WTC11 (cell line): ENCODE data around the gene ZDHHC23. TPM values are rescaled to one million over a fixed set of nuclear protein-coding genes. Genes with fewer than 3 reads are reported as not detected.

Experiments
- ATAC-seq: fragments of 200-7000 bp; cut with Tn5 transposase; 2 replicates; pipeline ENCODE4 v1.10.0; 2021; ENCODE audit warnings: mild to moderate bottlenecking, moderate library complexity
- Bru-seq: library from RNA; stranded (reverse); fragments of 400-500 nt; gene quantifications from one replicate; lab custom pipeline; 2021; lab: Mats Ljungman, UMichigan
- CTCF ChIA-PET: fragments of 300-600 bp; sonication (Branson Sonifier 250); formaldehyde crosslinking; loops from one replicate; lab custom pipeline; 2021; ENCODE audit warnings: antibody characterized with exemption; lab: Charles Lee
- POLR2A ChIA-PET: fragments of 350-600 bp; sonication (Branson Sonifier 250); formaldehyde crosslinking; loops from one replicate; lab custom pipeline; 2021; ENCODE audit warnings: antibody characterized with exemption; lab: Charles Lee
- DNase-seq: peaks from one replicate; pipeline ENCODE4 v3.0.0; 2021; ENCODE audit warnings: low spot score
- H3K27ac Mint-ChIP-seq: 2 replicates; pipeline ENCODE4 v1.8.0; 2021; ENCODE audit warnings: mixed read lengths
- H3K27me3 Mint-ChIP-seq: 2 replicates; pipeline ENCODE4 v1.8.0; 2021; ENCODE audit warnings: low read depth, mild to moderate bottlenecking, moderate library complexity, mixed read lengths
- H3K36me3 Mint-ChIP-seq: 2 replicates; pipeline ENCODE4 v1.8.0; 2021; ENCODE audit warnings: mixed read lengths
- H3K4me1 Mint-ChIP-seq: 2 replicates; pipeline ENCODE4 v1.8.0; 2022; ENCODE audit warnings: mixed read lengths
- H3K4me3 Mint-ChIP-seq: 2 replicates; pipeline ENCODE4 v1.8.0; 2021; ENCODE audit warnings: mild to moderate bottlenecking, moderate library complexity, mixed read lengths
- H3K9me3 Mint-ChIP-seq: 2 replicates; pipeline ENCODE4 v1.8.0; 2021; ENCODE audit warnings: mixed read lengths
- ATF1 ChIP-seq: sonication (generic); formaldehyde crosslinking; IDR thresholded peaks from 2 replicates; pipeline ENCODE4 v1.8.1; 2023; ENCODE audit warnings: mild to moderate bottlenecking, moderate library complexity, missing genetic modification reagents
- CBFB ChIP-seq: sonication (generic); formaldehyde crosslinking; IDR thresholded peaks from 2 replicates; pipeline ENCODE4 v1.8.1; 2022; ENCODE audit warnings: mild to moderate bottlenecking, low read depth, missing genetic modification reagents
- CDX4 ChIP-seq: fragments of 250-450 bp; sonication (Bioruptor Pico); IDR thresholded peaks from 2 replicates; pipeline ENCODE4 v1.9.0; 2021; ENCODE audit warnings: moderate library complexity, mild to moderate bottlenecking, inconsistent platforms, borderline replicate concordance
- CREB1 ChIP-seq: sonication (generic); formaldehyde crosslinking; IDR thresholded peaks from 2 replicates; pipeline ENCODE4 v1.8.0; 2023; ENCODE audit warnings: mild to moderate bottlenecking, missing genetic modification reagents
- ESRRA ChIP-seq: sonication (generic); formaldehyde crosslinking; IDR thresholded peaks from 2 replicates; pipeline ENCODE4 v1.8.1; 2022; ENCODE audit warnings: mild to moderate bottlenecking, missing genetic modification reagents, borderline replicate concordance
- FOXK1 ChIP-seq: sonication (generic); formaldehyde crosslinking; IDR thresholded peaks from 2 replicates; pipeline ENCODE4 v1.8.0; 2022; ENCODE audit warnings: mild to moderate bottlenecking, moderate library complexity, missing genetic modification reagents
- FOXP1 ChIP-seq: sonication (generic); formaldehyde crosslinking; IDR thresholded peaks from 2 replicates; pipeline ENCODE4 v1.8.0; 2022; ENCODE audit warnings: missing genetic modification reagents, mild to moderate bottlenecking, moderate library complexity, borderline replicate concordance
- JAZF1 ChIP-seq: fragments of 250-450 bp; sonication (Bioruptor Pico); IDR thresholded peaks from 2 replicates; pipeline ENCODE4 v1.9.0; 2021; ENCODE audit warnings: moderate library complexity, mild to moderate bottlenecking, inconsistent platforms
- MXD4 ChIP-seq: fragments of 250-450 bp; sonication (Bioruptor Pico); IDR thresholded peaks from 2 replicates; pipeline ENCODE4 v1.8.0; 2021; ENCODE audit warnings: mild to moderate bottlenecking, moderate library complexity, borderline replicate concordance
- NFATC4 ChIP-seq: fragments of 250-450 bp; sonication (Bioruptor Pico); IDR thresholded peaks from 2 replicates; pipeline ENCODE4 v1.9.0; 2021; ENCODE audit warnings: mild to moderate bottlenecking
- SP1 ChIP-seq: sonication (generic); formaldehyde crosslinking; conservative IDR thresholded peaks from 2 replicates; pipeline ENCODE4 v1.8.1; 2022; ENCODE audit warnings: missing genetic modification reagents
- STAT6 ChIP-seq: sonication (generic); formaldehyde crosslinking; conservative IDR thresholded peaks from 2 replicates; pipeline ENCODE4 v1.8.1; 2023; ENCODE audit warnings: mild to moderate bottlenecking, low read depth, missing genetic modification reagents, moderate library complexity
- USF1 ChIP-seq: sonication (generic); formaldehyde crosslinking; IDR thresholded peaks from 2 replicates; pipeline ENCODE4 v1.8.0; 2022; ENCODE audit warnings: mild to moderate bottlenecking, missing genetic modification reagents
- ZNF121 ChIP-seq: sonication (generic); formaldehyde crosslinking; IDR thresholded peaks from 2 replicates; pipeline ENCODE4 v1.8.0; 2023; ENCODE audit warnings: missing genetic modification reagents
- ZNF396 ChIP-seq: fragments of 250-450 bp; sonication (Bioruptor Pico); IDR thresholded peaks from 2 replicates; pipeline ENCODE4 v1.8.0; 2021; ENCODE audit warnings: mild to moderate bottlenecking, moderate library complexity, borderline replicate concordance
- ZNF423 ChIP-seq: fragments of 250-450 bp; sonication (Bioruptor Pico); IDR thresholded peaks from 2 replicates; pipeline ENCODE4 v2.1.2; 2022; ENCODE audit warnings: mild to moderate bottlenecking, moderate library complexity
- ZNF671 ChIP-seq: fragments of 250-450 bp; sonication (Bioruptor Pico); IDR thresholded peaks from 2 replicates; pipeline ENCODE4 v1.8.0; 2021; ENCODE audit warnings: mild to moderate bottlenecking
- long read RNA-seq, 3 experiments: library from RNA in 1 of 3; library from capped mRNA in 1 of 3; library from polyadenylated mRNA in 1 of 3; unstranded in 2 of 3; stranded (forward) in 1 of 3; transcript quantifications; one replicate each; pipeline ENCODE4 v2.0.0, GENCODE V29; 2021
- total RNA-seq: library from RNA; stranded (reverse); gene quantifications from 3 replicates; pipeline ENCODE4 v1.2.3, GENCODE V29; 2021
- TF ChIP-seq, protein P1 (sequence below): sonication (generic); formaldehyde crosslinking; IDR thresholded peaks from 2 replicates; pipeline ENCODE4 v1.8.1; 2023; ENCODE audit warnings: mild to moderate bottlenecking, missing genetic modification reagents, moderate library complexity
- TF ChIP-seq, protein P2 (sequence below): fragments of 250-450 bp; sonication (Bioruptor Pico); conservative IDR thresholded peaks from 2 replicates; pipeline ENCODE4 v1.9.0; 2021; ENCODE audit warnings: mild to moderate bottlenecking
- TF ChIP-seq, protein P3 (sequence below): sonication (generic); formaldehyde crosslinking; IDR thresholded peaks from 2 replicates; pipeline ENCODE4 v1.8.0; 2022; ENCODE audit warnings: mild to moderate bottlenecking, missing genetic modification reagents
- TF ChIP-seq, protein P4 (sequence below): fragments of 250-450 bp; sonication (Bioruptor Pico); IDR thresholded peaks from 2 replicates; pipeline ENCODE4 v1.9.0; 2021; ENCODE audit warnings: mild to moderate bottlenecking, borderline replicate concordance

The ZDHHC23 gene
- total RNA-seq (16.1 to 19.2 TPM (median 17.9 TPM) in 3 replicates), Bru-seq, nascent RNA (percentile 76 among the genes with signal in this experiment)
- long read RNA-seq, experiment 1, partial matches to known transcripts: 23 of 55 reads
- long read RNA-seq, experiment 1, other reads (novel, unspliced or antisense): 31 of 55 reads
- long read RNA-seq, experiment 2, partial matches to known transcripts: 0 of 2 reads
- long read RNA-seq, experiment 2, other reads (novel, unspliced or antisense): 2 of 2 reads
- long read RNA-seq, experiment 3, partial matches to known transcripts: 0 of 1 reads
- long read RNA-seq, experiment 3, other reads (novel, unspliced or antisense): 1 of 1 reads

DNA sequence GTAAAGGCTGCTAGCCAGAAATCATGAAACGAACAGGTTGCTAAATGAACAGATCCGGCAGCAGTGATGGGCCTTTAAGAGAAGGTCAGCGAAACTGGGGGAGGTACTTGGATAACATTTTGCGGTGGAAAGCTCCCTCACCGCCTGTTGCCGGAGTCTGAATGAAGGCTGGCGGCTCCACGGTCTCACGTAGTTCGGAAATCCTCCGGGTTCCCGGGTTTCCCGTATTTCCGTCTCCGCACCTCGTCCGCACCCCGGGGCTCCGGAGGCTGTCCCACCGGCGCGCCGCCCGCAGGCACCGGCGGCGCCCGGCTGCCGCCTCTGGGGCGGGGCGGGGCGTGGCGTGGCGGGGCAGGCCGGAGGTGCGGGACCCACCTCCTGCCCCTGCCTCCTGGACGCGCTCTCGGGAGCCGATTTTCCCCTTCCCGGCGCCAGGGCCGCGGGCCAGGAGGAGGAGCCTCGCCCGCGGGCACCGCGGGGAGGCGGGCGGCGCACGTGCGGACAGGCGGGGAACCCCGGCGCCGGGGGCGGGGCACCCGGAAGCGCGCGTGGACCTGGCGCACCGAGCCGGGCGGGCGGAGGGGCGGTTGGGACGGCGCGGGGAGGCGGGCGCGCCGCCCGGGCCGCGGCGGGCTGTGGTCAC is at the start of gene ZDHHC23:
Gene ZDHHC23, plus strand, starts transcription at position 642 of the 643 bp plus-strand sequence. CDS start 790 bp downstream, outside the sequence.
- peaks cover 7% of the 10 kb centered on the region for H3K27me3 Mint-ChIP-seq
- TF ChIP-seq ESRRA (CRISPR knock-in tag): no peak
- no peak for TF ChIP-seq CDX4 (CRISPR knock-in tag)
- TF ChIP-seq CBFB (CRISPR knock-in tag): no peak
- TF ChIP-seq SP1: peak; percentile 54
- no peak for TF ChIP-seq ZNF396 (CRISPR knock-in tag)
- TF ChIP-seq, protein P1, sequence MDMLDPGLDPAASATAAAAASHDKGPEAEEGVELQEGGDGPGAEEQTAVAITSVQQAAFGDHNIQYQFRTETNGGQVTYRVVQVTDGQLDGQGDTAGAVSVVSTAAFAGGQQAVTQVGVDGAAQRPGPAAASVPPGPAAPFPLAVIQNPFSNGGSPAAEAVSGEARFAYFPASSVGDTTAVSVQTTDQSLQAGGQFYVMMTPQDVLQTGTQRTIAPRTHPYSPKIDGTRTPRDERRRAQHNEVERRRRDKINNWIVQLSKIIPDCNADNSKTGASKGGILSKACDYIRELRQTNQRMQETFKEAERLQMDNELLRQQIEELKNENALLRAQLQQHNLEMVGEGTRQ (CRISPR knock-in tag): peak; percentile 47; the same call in 1 of the 2 replicates
- TF ChIP-seq ZNF671 (CRISPR knock-in tag): no peak
- TF ChIP-seq NFATC4 (CRISPR knock-in tag): no peak
- no peak for TF ChIP-seq STAT6 (CRISPR knock-in tag)
- TF ChIP-seq MXD4: no peak
- TF ChIP-seq, protein P2, sequence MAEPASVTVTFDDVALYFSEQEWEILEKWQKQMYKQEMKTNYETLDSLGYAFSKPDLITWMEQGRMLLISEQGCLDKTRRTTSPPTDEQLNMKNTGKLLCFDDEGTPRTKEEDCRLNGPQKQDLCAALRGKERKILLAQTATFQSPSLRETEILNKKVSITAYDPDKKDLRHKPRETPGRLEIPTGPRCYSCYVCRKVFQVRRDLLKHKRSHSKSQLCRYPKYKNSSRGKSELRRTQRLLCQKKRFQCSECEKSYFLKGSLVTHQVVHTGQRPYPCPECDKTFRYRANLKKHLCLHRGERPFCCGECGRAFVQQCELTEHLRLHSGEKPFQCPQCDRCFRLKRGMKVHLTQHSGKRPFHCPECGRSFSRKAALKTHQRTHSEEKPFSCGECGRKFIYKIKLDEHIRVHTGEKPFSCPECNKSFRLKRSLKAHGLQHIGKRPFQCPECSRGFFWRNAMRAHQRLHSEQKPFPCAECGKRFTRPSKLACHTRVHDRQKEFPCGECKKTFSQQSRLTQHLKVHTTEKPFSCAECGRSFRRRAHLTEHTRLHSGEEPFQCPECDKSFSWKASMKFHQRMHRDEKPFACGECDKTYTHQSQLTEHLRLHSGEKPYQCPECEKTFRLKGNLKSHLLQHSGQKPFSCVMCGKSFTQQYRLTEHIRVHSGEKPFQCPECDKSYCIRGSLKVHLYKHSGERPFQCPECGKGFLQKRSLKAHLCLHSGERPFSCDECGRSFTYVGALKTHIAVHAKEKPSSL (CRISPR knock-in tag): no peak
- no peak for TF ChIP-seq USF1
- TF ChIP-seq, protein P3, sequence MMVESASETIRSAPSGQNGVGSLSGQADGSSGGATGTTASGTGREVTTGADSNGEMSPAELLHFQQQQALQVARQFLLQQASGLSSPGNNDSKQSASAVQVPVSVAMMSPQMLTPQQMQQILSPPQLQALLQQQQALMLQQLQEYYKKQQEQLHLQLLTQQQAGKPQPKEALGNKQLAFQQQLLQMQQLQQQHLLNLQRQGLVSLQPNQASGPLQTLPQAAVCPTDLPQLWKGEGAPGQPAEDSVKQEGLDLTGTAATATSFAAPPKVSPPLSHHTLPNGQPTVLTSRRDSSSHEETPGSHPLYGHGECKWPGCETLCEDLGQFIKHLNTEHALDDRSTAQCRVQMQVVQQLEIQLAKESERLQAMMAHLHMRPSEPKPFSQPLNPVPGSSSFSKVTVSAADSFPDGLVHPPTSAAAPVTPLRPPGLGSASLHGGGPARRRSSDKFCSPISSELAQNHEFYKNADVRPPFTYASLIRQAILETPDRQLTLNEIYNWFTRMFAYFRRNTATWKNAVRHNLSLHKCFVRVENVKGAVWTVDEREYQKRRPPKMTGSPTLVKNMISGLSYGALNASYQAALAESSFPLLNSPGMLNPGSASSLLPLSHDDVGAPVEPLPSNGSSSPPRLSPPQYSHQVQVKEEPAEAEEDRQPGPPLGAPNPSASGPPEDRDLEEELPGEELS: peak; percentile 27; the same call in 1 of the 2 replicates
- 0 out of 2 replicates have a peak, but pooled peaks have one; percentile 32 for TF ChIP-seq ZNF423 (CRISPR knock-in tag)
- no peak for TF ChIP-seq CREB1 (CRISPR knock-in tag)
- no peak for TF ChIP-seq JAZF1 (CRISPR knock-in tag)
- TF ChIP-seq ZNF121: no peak
- TF ChIP-seq FOXK1: no peak
- TF ChIP-seq ATF1 (CRISPR knock-in tag): no peak
- TF ChIP-seq FOXP1 (CRISPR knock-in tag): no peak
- TF ChIP-seq, protein P4, sequence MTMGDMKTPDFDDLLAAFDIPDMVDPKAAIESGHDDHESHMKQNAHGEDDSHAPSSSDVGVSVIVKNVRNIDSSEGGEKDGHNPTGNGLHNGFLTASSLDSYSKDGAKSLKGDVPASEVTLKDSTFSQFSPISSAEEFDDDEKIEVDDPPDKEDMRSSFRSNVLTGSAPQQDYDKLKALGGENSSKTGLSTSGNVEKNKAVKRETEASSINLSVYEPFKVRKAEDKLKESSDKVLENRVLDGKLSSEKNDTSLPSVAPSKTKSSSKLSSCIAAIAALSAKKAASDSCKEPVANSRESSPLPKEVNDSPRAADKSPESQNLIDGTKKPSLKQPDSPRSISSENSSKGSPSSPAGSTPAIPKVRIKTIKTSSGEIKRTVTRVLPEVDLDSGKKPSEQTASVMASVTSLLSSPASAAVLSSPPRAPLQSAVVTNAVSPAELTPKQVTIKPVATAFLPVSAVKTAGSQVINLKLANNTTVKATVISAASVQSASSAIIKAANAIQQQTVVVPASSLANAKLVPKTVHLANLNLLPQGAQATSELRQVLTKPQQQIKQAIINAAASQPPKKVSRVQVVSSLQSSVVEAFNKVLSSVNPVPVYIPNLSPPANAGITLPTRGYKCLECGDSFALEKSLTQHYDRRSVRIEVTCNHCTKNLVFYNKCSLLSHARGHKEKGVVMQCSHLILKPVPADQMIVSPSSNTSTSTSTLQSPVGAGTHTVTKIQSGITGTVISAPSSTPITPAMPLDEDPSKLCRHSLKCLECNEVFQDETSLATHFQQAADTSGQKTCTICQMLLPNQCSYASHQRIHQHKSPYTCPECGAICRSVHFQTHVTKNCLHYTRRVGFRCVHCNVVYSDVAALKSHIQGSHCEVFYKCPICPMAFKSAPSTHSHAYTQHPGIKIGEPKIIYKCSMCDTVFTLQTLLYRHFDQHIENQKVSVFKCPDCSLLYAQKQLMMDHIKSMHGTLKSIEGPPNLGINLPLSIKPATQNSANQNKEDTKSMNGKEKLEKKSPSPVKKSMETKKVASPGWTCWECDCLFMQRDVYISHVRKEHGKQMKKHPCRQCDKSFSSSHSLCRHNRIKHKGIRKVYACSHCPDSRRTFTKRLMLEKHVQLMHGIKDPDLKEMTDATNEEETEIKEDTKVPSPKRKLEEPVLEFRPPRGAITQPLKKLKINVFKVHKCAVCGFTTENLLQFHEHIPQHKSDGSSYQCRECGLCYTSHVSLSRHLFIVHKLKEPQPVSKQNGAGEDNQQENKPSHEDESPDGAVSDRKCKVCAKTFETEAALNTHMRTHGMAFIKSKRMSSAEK (CRISPR knock-in tag): no peak

More for the DNA sequence above, at the start of gene ZDHHC23:
- ATAC-seq (peak; percentile 75), DNase-seq (peak; percentile 68)
- POLR2A ChIA-PET: no interaction called here
- Mint-ChIP-seq H3K36me3 (peaks cover 8% of the 10 kb centered on the region), H3K27ac (peak within 1 kb of the TSS; percentile 64), H3K4me1 (peaks cover 21% of the 10 kb centered on the region), H3K4me3 (peak within 1 kb of the TSS; percentile 77), H3K9me3 (no peaks in the 10 kb centered on the region)
- CTCF ChIA-PET: no interaction called here
